ENCODE results near the gene MADCAM1.
A peak's percentile ranks its signal among the peaks of the same experiment; 100 is the strongest.

The MADCAM1 gene

GRCh38 chr19:494171-495080, 1.9 kb upstream of the MADCAM1 start:
- Histone ChIP-seq H3K27ac (ENCODE audit: low read length) (no peak overlapping the region), H3K4me3 (ENCODE audit: low read length) (no peak overlapping the region), H3K36me3 (ENCODE audit: control insufficient read depth, low read depth, low read length) (no peaks in the 10 kb centered on the region), H3K9ac (ENCODE audit: low read length) (no peak overlapping the region), H3K4me1 (ENCODE audit: control insufficient read depth, low read depth, low read length) (no peaks in the 10 kb centered on the region), H3K27me3 (ENCODE audit: control insufficient read depth, insufficient read depth, low read length) (peaks cover 30% of the 10 kb centered on the region), H3K9me3 (ENCODE audit: control insufficient read depth, low read depth, low read length) (no peaks in the 10 kb centered on the region)

GRCh38 chr19:495081-495401, 1.2 kb upstream of the MADCAM1 start:
- Histone ChIP-seq H3K9ac (ENCODE audit: low read length) (no peak overlapping the region), H3K9me3 (ENCODE audit: control insufficient read depth, low read depth, low read length) (no peaks in the 10 kb centered on the region), H3K36me3 (ENCODE audit: control insufficient read depth, low read depth, low read length) (no peaks in the 10 kb centered on the region), H3K27me3 (ENCODE audit: control insufficient read depth, insufficient read depth, low read length) (peaks cover 35% of the 10 kb centered on the region), H3K4me1 (ENCODE audit: control insufficient read depth, low read depth, low read length) (no peaks in the 10 kb centered on the region), H3K4me3 (ENCODE audit: low read length) (no peak overlapping the region), H3K27ac (ENCODE audit: low read length) (no peak overlapping the region)

- no peak overlapping the region for H3K9ac ChIP-seq (ENCODE audit: low read length)
- no peaks in the 10 kb centered on the region for H3K9me3 ChIP-seq (ENCODE audit: control insufficient read depth, low read depth, low read length)
- peaks cover 40% of the 10 kb centered on the region for H3K27me3 ChIP-seq (ENCODE audit: control insufficient read depth, insufficient read depth, low read length)
- no peak overlapping the region for H3K4me3 ChIP-seq (ENCODE audit: low read length)
- H3K27ac ChIP-seq (ENCODE audit: low read length), result no peak overlapping the region
- no peaks in the 10 kb centered on the region for H3K36me3 ChIP-seq (ENCODE audit: control insufficient read depth, low read depth, low read length)
- no peaks in the 10 kb centered on the region for H3K4me1 ChIP-seq (ENCODE audit: control insufficient read depth, low read depth, low read length)
These were observed 729 bp upstream of the MADCAM1 start for GRCh38 chr19:495402-496111.

GRCh38 chr19:496986-497385, 700 bp downstream of the MADCAM1 start:
- Histone ChIP-seq H3K4me3 (ENCODE audit: low read length) (peak overlapping the region; percentile 17), H3K27me3 (ENCODE audit: control insufficient read depth, insufficient read depth, low read length) (peaks cover 41% of the 10 kb centered on the region)

GRCh38 chr19:497491-497868, 1.2 kb downstream of the MADCAM1 start:
- Histone ChIP-seq H3K4me1 (ENCODE audit: control insufficient read depth, low read depth, low read length) (no peaks in the 10 kb centered on the region), H3K9me3 (ENCODE audit: control insufficient read depth, low read depth, low read length) (no peaks in the 10 kb centered on the region), H3K36me3 (ENCODE audit: control insufficient read depth, low read depth, low read length) (no peaks in the 10 kb centered on the region), H3K4me3 (ENCODE audit: low read length) (peak overlapping the region; percentile 42), H3K27me3 (ENCODE audit: control insufficient read depth, insufficient read depth, low read length) (peaks cover 41% of the 10 kb centered on the region), H3K27ac (ENCODE audit: low read length) (no peak overlapping the region), H3K9ac (ENCODE audit: low read length) (no peak overlapping the region)

More at GRCh38 chr19:496986-497385, 700 bp downstream of the MADCAM1 start:
- H3K36me3 ChIP-seq (ENCODE audit: control insufficient read depth, low read depth, low read length), result no peaks in the 10 kb centered on the region
- H3K4me1 ChIP-seq (ENCODE audit: control insufficient read depth, low read depth, low read length), result no peaks in the 10 kb centered on the region
- H3K27ac ChIP-seq (ENCODE audit: low read length), result no peak overlapping the region
- H3K9me3 ChIP-seq (ENCODE audit: control insufficient read depth, low read depth, low read length), result no peaks in the 10 kb centered on the region
- H3K9ac ChIP-seq (ENCODE audit: low read length), result no peak overlapping the region

- H3K36me3 ChIP-seq (ENCODE audit: control insufficient read depth, low read depth, low read length), result no peaks in the 10 kb centered on the region
- H3K27ac ChIP-seq (ENCODE audit: low read length), result no peak overlapping the region
- peaks cover 41% of the 10 kb centered on the region for H3K27me3 ChIP-seq (ENCODE audit: control insufficient read depth, insufficient read depth, low read length)
- H3K9ac ChIP-seq (ENCODE audit: low read length), result no peak overlapping the region
- no peaks in the 10 kb centered on the region for H3K4me1 ChIP-seq (ENCODE audit: control insufficient read depth, low read depth, low read length)
- peak overlapping the region; percentile 42 for H3K4me3 ChIP-seq (ENCODE audit: low read length)
- H3K9me3 ChIP-seq (ENCODE audit: control insufficient read depth, low read depth, low read length), result no peaks in the 10 kb centered on the region
These were observed 1.7 kb downstream of the MADCAM1 start for GRCh38 chr19:497869-498510.

- Histone ChIP-seq H3K9ac (ENCODE audit: low read length) (no peak overlapping the region), H3K4me1 (ENCODE audit: control insufficient read depth, low read depth, low read length) (no peaks in the 10 kb centered on the region), H3K27ac (ENCODE audit: low read length) (no peak overlapping the region), H3K27me3 (ENCODE audit: control insufficient read depth, insufficient read depth, low read length) (peaks cover 41% of the 10 kb centered on the region), H3K4me3 (ENCODE audit: low read length) (no peak overlapping the region), H3K9me3 (ENCODE audit: control insufficient read depth, low read depth, low read length) (no peaks in the 10 kb centered on the region), H3K36me3 (ENCODE audit: control insufficient read depth, low read depth, low read length) (no peaks in the 10 kb centered on the region)
These were observed 2.2 kb downstream of the MADCAM1 start for GRCh38 chr19:498511-498891.

GRCh38 chr19:498977-499623, 2.8 kb downstream of the MADCAM1 start:
- Histone ChIP-seq H3K27ac (ENCODE audit: low read length) (no peak overlapping the region), H3K36me3 (ENCODE audit: control insufficient read depth, low read depth, low read length) (no peaks in the 10 kb centered on the region), H3K27me3 (ENCODE audit: control insufficient read depth, insufficient read depth, low read length) (peaks cover 41% of the 10 kb centered on the region), H3K4me3 (ENCODE audit: low read length) (no peak overlapping the region), H3K9ac (ENCODE audit: low read length) (no peak overlapping the region), H3K4me1 (ENCODE audit: control insufficient read depth, low read depth, low read length) (no peaks in the 10 kb centered on the region), H3K9me3 (ENCODE audit: control insufficient read depth, low read depth, low read length) (no peaks in the 10 kb centered on the region)

- Histone ChIP-seq H3K9ac (ENCODE audit: low read length) (no peak overlapping the region), H3K27me3 (ENCODE audit: control insufficient read depth, insufficient read depth, low read length) (peaks cover 35% of the 10 kb centered on the region), H3K4me1 (ENCODE audit: control insufficient read depth, low read depth, low read length) (no peaks in the 10 kb centered on the region), H3K36me3 (ENCODE audit: control insufficient read depth, low read depth, low read length) (no peaks in the 10 kb centered on the region), H3K27ac (ENCODE audit: low read length) (no peak overlapping the region), H3K9me3 (ENCODE audit: control insufficient read depth, low read depth, low read length) (no peaks in the 10 kb centered on the region), H3K4me3 (ENCODE audit: low read length) (no peak overlapping the region)
These were observed 5.4 kb downstream of the MADCAM1 start for GRCh38 chr19:501646-502045.

GRCh38 chr19:504616-505015, 8.3 kb downstream of the MADCAM1 start:
- Histone ChIP-seq H3K27ac (ENCODE audit: low read length) (no peak overlapping the region), H3K9ac (ENCODE audit: low read length) (no peak overlapping the region), H3K36me3 (ENCODE audit: control insufficient read depth, low read depth, low read length) (no peaks in the 10 kb centered on the region), H3K4me1 (ENCODE audit: control insufficient read depth, low read depth, low read length) (no peaks in the 10 kb centered on the region), H3K9me3 (ENCODE audit: control insufficient read depth, low read depth, low read length) (no peaks in the 10 kb centered on the region), H3K4me3 (ENCODE audit: low read length) (no peak overlapping the region), H3K27me3 (ENCODE audit: control insufficient read depth, insufficient read depth, low read length) (peaks cover 10% of the 10 kb centered on the region)

Data from iPS-18a (cell line).